B cell (primary cell): ENCODE measurements around the gene PLEKHM3. TPM values are rescaled to one million over a fixed set of nuclear protein-coding genes. Genes with fewer than 3 reads are reported as not detected.

Experiments
- ATAC-seq: fragments of 200-7000 bp; cut with Tn5 transposase; one replicate; pipeline ENCODE4 v1.10.0; 2021; ENCODE audit warnings: low read depth, mild to moderate bottlenecking, moderate number of reproducible peaks, moderate library complexity
- CTCF ChIA-PET: fragments of 350-600 bp; sonication (Branson Sonifier 250); formaldehyde crosslinking; loops from one replicate; lab custom pipeline; 2021; ENCODE audit warnings: antibody characterized with exemption, inconsistent platforms; lab: Charles Lee
- POLR2A ChIA-PET: fragments of 350-600 bp; sonication (Branson Sonifier 250); formaldehyde crosslinking; loops from one replicate; lab custom pipeline; 2021; ENCODE audit warnings: antibody characterized with exemption; lab: Charles Lee
- DNase-seq: peaks from one replicate; pipeline ENCODE4 v3.0.0; 2013
- H2AFZ ChIP-seq: 2 replicates; pipeline ENCODE4 v1.6.1; 2012; ENCODE audit warnings: mild to moderate bottlenecking, low read depth, low read length; ENCODE audit not compliant: insufficient read depth, poor library complexity, severe bottlenecking
- H3K27ac ChIP-seq, 2 donors: 1 replicate in 1 of 2; 2 replicates in 1 of 2; pipeline ENCODE4 v1.5.1; 2012 to 2013; ENCODE audit warnings: low read length in 2 of 2, mild to moderate bottlenecking in 2 of 2, moderate library complexity in 1 of 2
- H3K27me3 ChIP-seq, 4 experiments: fragments of 200-600 bp in 1 of 4; sonication (generic) in 1 of 4; replicated peaks in 1 of 4; 1 replicate in 2 of 4; 2 replicates in 2 of 4; pipeline versions ENCODE4 v1.6.1 to v1.7.0; 2013 to 2016; ENCODE audit warnings: low read length in 3 of 4, mild to moderate bottlenecking in 2 of 4, mixed read lengths in 1 of 4, moderate library complexity in 1 of 4; ENCODE audit not compliant: insufficient read depth in 4 of 4, control insufficient read depth in 3 of 4; ENCODE audit errors: control extremely low read depth in 1 of 4
- H3K36me3 ChIP-seq, 2 experiments: replicated peaks in 1 of 2; 1 replicate in 1 of 2; 2 replicates in 1 of 2; pipeline versions ENCODE4 v1.6.1 to v1.7.1; 2013; ENCODE audit warnings: low read length in 1 of 2; ENCODE audit not compliant: insufficient read depth in 2 of 2, control insufficient read depth in 1 of 2; ENCODE audit errors: control extremely low read depth in 1 of 2, extremely low read depth in 1 of 2
- H3K4me1 ChIP-seq, 2 donors: fragments of 200-600 bp in 1 of 2; sonication (generic) in 1 of 2; 1 replicate in 1 of 2; 2 replicates in 1 of 2; pipeline versions ENCODE4 v1.5.1 to v1.6.1; 2013 to 2017; ENCODE audit warnings: low read length in 2 of 2; ENCODE audit not compliant: control insufficient read depth in 2 of 2, insufficient read depth in 2 of 2
- H3K4me2 ChIP-seq: replicated peaks from 2 replicates; pipeline ENCODE3; 2012; ENCODE audit warnings: mild to moderate bottlenecking, low read depth, low read length; ENCODE audit not compliant: poor library complexity, severe bottlenecking
- H3K4me3 ChIP-seq, 5 experiments: fragments of 200-600 bp in 1 of 5; sonication (generic) in 1 of 5; 1 replicate in 3 of 5; 2 replicates in 2 of 5; pipeline versions ENCODE4 v1.5.1 to v1.7.0; 2011 to 2016; ENCODE audit warnings: low read length in 4 of 5, mild to moderate bottlenecking in 4 of 5, low read depth in 2 of 5, control low read depth in 1 of 5, moderate library complexity in 1 of 5; ENCODE audit not compliant: insufficient read depth in 1 of 5; ENCODE audit errors: control extremely low read depth in 1 of 5, extremely low read depth in 1 of 5
- H3K79me2 ChIP-seq: fragments of 200-600 bp; sonication (generic); one replicate; pipeline ENCODE4 v1.6.0; 2016; ENCODE audit warnings: low read length; ENCODE audit not compliant: control insufficient read depth, insufficient read depth
- H3K9ac ChIP-seq: fragments of 200-600 bp; sonication (generic); 2 replicates; pipeline ENCODE4 v1.6.1; 2017; ENCODE audit warnings: mild to moderate bottlenecking, low read length, moderate library complexity
- H3K9me3 ChIP-seq, 3 donors: one replicate each; pipeline versions ENCODE4 v1.6.1 to v1.7.1; 2013; ENCODE audit warnings: low read length in 2 of 3; ENCODE audit not compliant: control insufficient read depth in 2 of 3, insufficient read depth in 1 of 3; ENCODE audit errors: control extremely low read depth in 1 of 3
- H4K20me1 ChIP-seq: 2 replicates; pipeline ENCODE4 v1.6.0; 2012; ENCODE audit warnings: mild to moderate bottlenecking, low read length; ENCODE audit not compliant: insufficient read depth, control insufficient read depth, poor library complexity, severe bottlenecking
- H3K27ac Mint-ChIP-seq: one replicate; pipeline ENCODE4 v1.8.0; 2021; ENCODE audit warnings: mixed read lengths
- H3K27me3 Mint-ChIP-seq: one replicate; pipeline ENCODE4 v1.8.0; 2021; ENCODE audit warnings: mixed read lengths
- H3K4me1 Mint-ChIP-seq: one replicate; pipeline ENCODE4 v1.8.0; 2021; ENCODE audit warnings: mixed read lengths
- H3K4me3 Mint-ChIP-seq: one replicate; pipeline ENCODE4 v1.8.0; 2021; ENCODE audit warnings: mixed read lengths
- H3K9me3 Mint-ChIP-seq: one replicate; pipeline ENCODE4 v1.8.0; 2022; ENCODE audit warnings: mixed read lengths; ENCODE audit not compliant: insufficient read depth
- CTCF ChIP-seq: fragments of 200-600 bp; IDR thresholded peaks from one replicate; pipeline ENCODE4 v1.8.0; 2022; ENCODE audit warnings: antibody characterized with exemption, mild to moderate bottlenecking
- EZH2 ChIP-seq: IDR thresholded peaks from 2 replicates; pipeline ENCODE4 v1.6.1; 2012; ENCODE audit warnings: borderline replicate concordance, low read depth, mild to moderate bottlenecking, moderate library complexity, low read length; ENCODE audit not compliant: insufficient read depth, poor library complexity, severe bottlenecking
- WGBS: methylation state at CpG from one replicate; pipeline ENCODE4 v1.1.5; 2013; ENCODE audit warnings: missing lambda C conversion rate; ENCODE audit not compliant: insufficient coverage; 5-methylcytosine and 5-hydroxymethylcytosine counted together
- intact Hi-C: fragments of 100-400 bp; cut with micrococcal nuclease; formaldehyde crosslinking; loops from one replicate; pipeline ENCODE4 v1.10.0; 2022
- polyA plus RNA-seq: library from polyadenylated mRNA; depleted of rRNA; stranded (reverse); fragments of >200 nt; gene quantifications from 2 replicates; pipeline ENCODE4 v1.2.3, GENCODE V29; 2012
- total RNA-seq, 2 donors: library from RNA; stranded (reverse); fragments of 120-200 nt in 1 of 2; gene quantifications; 1 replicate in 1 of 2; 2 replicates in 1 of 2; pipeline versions ENCODE4 v1.2.3 to v1.2.4, GENCODE V29; 2013 to 2022

Gene PLEKHM3
- total and polyA plus RNA-seq, 2 donors (not counting 1 experiment from before 2014, with no cell fraction given), result 4.0 to 17.7 TPM

GRCh38 chr2:208069186-208069585, 43.9 kb upstream of the PLEKHM3 start:
- Histone ChIP-seq H3K9me3 (no peaks in the 10 kb centered on the region), H3K36me3 (no peaks in the 10 kb centered on the region), H3K4me2 (no peak overlapping the region), H3K9ac (no peak overlapping the region), H2AFZ (no peak overlapping the region), H3K27ac (no peak overlapping the region), H3K27me3 (no peaks in the 10 kb centered on the region), H3K4me3 (no peak overlapping the region), H4K20me1 (no peaks in the 10 kb centered on the region), H3K4me1 (no peaks in the 10 kb centered on the region), H3K79me2 (no peaks in the 10 kb centered on the region)
- no peak overlapping the region for H3K27ac Mint-ChIP-seq
- no peak for TF ChIP-seq EZH2
- no peak for TF ChIP-seq CTCF
- H3K4me1 Mint-ChIP-seq, result peaks cover 6% of the 10 kb centered on the region
- H3K4me3 Mint-ChIP-seq, result no peak overlapping the region
- ChIA-PET CTCF (interaction anchor here (0.6 to 8.2 kb wide), 5 partner anchors 17 to 1374 kb away, joined by 3 to 143 read pairs (median 4); no protein-coding TSS in a partner anchor), POLR2A (no interaction called here)
- peaks cover 9% of the 10 kb centered on the region for H3K27me3 Mint-ChIP-seq
- no peaks in the 10 kb centered on the region for H3K9me3 Mint-ChIP-seq
- DNase-seq (no peak), ATAC-seq (no peak)
- intact Hi-C loops, result no loop called here
- WGBS, result 81% methylated on average over 3 of the region's 4 CpGs

GRCh38 chr2:208066016-208066415, 40.7 kb upstream of the PLEKHM3 start:
- Histone ChIP-seq H3K4me1 (no peaks in the 10 kb centered on the region), H3K27ac (no peak overlapping the region), H3K79me2 (no peaks in the 10 kb centered on the region), H3K4me3 (no peak overlapping the region), H3K9ac (no peak overlapping the region), H3K27me3 (no peaks in the 10 kb centered on the region), H2AFZ (no peak overlapping the region), H3K36me3 (no peaks in the 10 kb centered on the region), H3K9me3 (no peaks in the 10 kb centered on the region), H3K4me2 (no peak overlapping the region), H4K20me1 (no peaks in the 10 kb centered on the region)
- WGBS, result 100% methylated on average over 4 of the region's 4 CpGs
- ChIA-PET CTCF (interaction anchor here (1.8 kb wide), 1 partner anchor 25 kb away, joined by 5 read pairs; no protein-coding TSS in a partner anchor), POLR2A (no interaction called here)
- Mint-ChIP-seq H3K9me3 (no peaks in the 10 kb centered on the region), H3K4me3 (no peak overlapping the region), H3K27me3 (peaks cover 12% of the 10 kb centered on the region), H3K27ac (no peak overlapping the region), H3K4me1 (peaks cover 6% of the 10 kb centered on the region)
- TF ChIP-seq CTCF, result no peak
- TF ChIP-seq EZH2, result no peak
- DNase-seq, result no peak
- intact Hi-C loops, result no loop called here
- no peak for ATAC-seq
